HS-27A (cell line): ENCODE data around the gene RANBP3L.
A peak's percentile ranks its signal among the peaks of the same experiment; 100 is the strongest.

Experiments
- DNase-seq: peaks from one replicate; pipeline ENCODE4 v3.0.0-alpha.2; 2012; ENCODE audit warnings: low read depth, missing footprints

Gene RANBP3L

GRCh38 chr5:36243653-36244052 lies 58.0 kb downstream of the RANBP3L start:
- no peak for DNase-seq

- no peak for DNase-seq
Measured at GRCh38 chr5:36242534-36243485, 58.9 kb downstream of the RANBP3L start.

- peak; percentile 97 for DNase-seq
Measured at GRCh38 chr5:36241631-36242533, 59.8 kb downstream of the RANBP3L start, which contains the start of gene NADK2. Gene NADK2 (minus strand): TSS chr5:36241925. CDS start chr5:36241798, 127 bp downstream.

GRCh38 chr5:36240779-36241630 lies 60.7 kb downstream of the RANBP3L start:
- peak; percentile 48 for DNase-seq

GRCh38 chr5:36239370-36240293 lies 62.1 kb downstream of the RANBP3L start:
- DNase-seq, result no peak

- no peak for DNase-seq
Measured at GRCh38 chr5:36238502-36239295, 63.0 kb downstream of the RANBP3L start.

GRCh38 chr5:36237751-36238150 lies 64.0 kb downstream of the RANBP3L start:
- no peak for DNase-seq

- DNase-seq, result no peak
Measured at GRCh38 chr5:36236801-36237200, 64.9 kb downstream of the RANBP3L start.

GRCh38 chr5:36232533-36232932 lies 69.2 kb downstream of the RANBP3L start:
- no peak for DNase-seq

GRCh38 chr5:36230151-36230790 lies 71.4 kb downstream of the RANBP3L start:
- no peak for DNase-seq

GRCh38 chr5:36228505-36228904 lies 73.2 kb downstream of the RANBP3L start:
- no peak for DNase-seq

- no peak for DNase-seq
Measured at GRCh38 chr5:36227046-36227445, 74.7 kb downstream of the RANBP3L start.

- no peak for DNase-seq
Measured at GRCh38 chr5:36222620-36223019, 79.1 kb downstream of the RANBP3L start.

- DNase-seq, result no peak
Measured at GRCh38 chr5:36217988-36218387, 83.7 kb downstream of the RANBP3L start.

- DNase-seq, result no peak
Measured at GRCh38 chr5:36217567-36217966, 84.1 kb downstream of the RANBP3L start.

GRCh38 chr5:36215910-36216309 lies 85.8 kb downstream of the RANBP3L start:
- DNase-seq, result no peak

- DNase-seq, result no peak
Measured at GRCh38 chr5:36214436-36214835, 87.3 kb downstream of the RANBP3L start.

- DNase-seq, result no peak
Measured at GRCh38 chr5:36209664-36210063, 92.0 kb downstream of the RANBP3L start.

GRCh38 chr5:36208786-36209185 lies 92.9 kb downstream of the RANBP3L start:
- DNase-seq, result no peak
